H1 (cell line): ENCODE data around the gene PAQR5. TPM values are rescaled to one million over a fixed set of nuclear protein-coding genes. Genes with fewer than 3 reads are reported as not detected.

Source experiments
- CTCF ChIA-PET: fragments of 300-600 bp; sonication (Branson Sonifier 250); formaldehyde crosslinking; loops from one replicate; lab custom pipeline; 2021; ENCODE audit not compliant: partially characterized antibody; lab: Charles Lee
- POLR2A ChIA-PET: fragments of 300-600 bp; sonication (Branson Sonifier 250); formaldehyde crosslinking; loops from one replicate; lab custom pipeline; 2021; ENCODE audit warnings: inconsistent platforms; ENCODE audit not compliant: partially characterized antibody; lab: Charles Lee
- DNase-seq, 2 experiments: peaks; one replicate each; pipeline versions ENCODE4 v3.0.0 to v3.0.0-alpha.2; 2010 to 2022; ENCODE audit warnings: low spot score in 2 of 2, low read depth in 1 of 2, mixed read lengths in 1 of 2
- FAIRE-seq: peaks from 2 replicates; lab custom pipeline; 2011; peaks lifted over from hg19 to GRCh38; lab: Jason Lieb, UNC
- H2AFZ ChIP-seq: 2 replicates; pipeline ENCODE4 v1.8.1; 2012; ENCODE audit warnings: low read length, inconsistent platforms
- H2AK5ac ChIP-seq: 2 replicates; pipeline ENCODE4 v1.6.1; 2013; ENCODE audit warnings: low read depth, low read length
- H2BK120ac ChIP-seq: replicated peaks from 2 replicates; pipeline ENCODE3; 2013; ENCODE audit warnings: low read depth, low read length, inconsistent platforms
- H2BK12ac ChIP-seq: 2 replicates; pipeline ENCODE4 v1.6.1; 2013; ENCODE audit warnings: low read depth, low read length
- H2BK15ac ChIP-seq: 2 replicates; pipeline ENCODE4 v1.6.1; 2013; ENCODE audit warnings: low read length
- H2BK20ac ChIP-seq: 2 replicates; pipeline ENCODE4 v1.6.1; 2013; ENCODE audit warnings: low read length
- H2BK5ac ChIP-seq: 2 replicates; pipeline ENCODE4 v1.6.1; 2013; ENCODE audit warnings: low read depth, low read length
- H3K14ac ChIP-seq: 2 replicates; pipeline ENCODE4 v1.6.1; 2013; ENCODE audit warnings: inconsistent platforms; ENCODE audit not compliant: insufficient read length
- H3K18ac ChIP-seq: 2 replicates; pipeline ENCODE4 v1.6.1; 2013; ENCODE audit warnings: low read length; ENCODE audit errors: extremely low read depth
- H3K23ac ChIP-seq: 2 replicates; pipeline ENCODE4 v1.6.1; 2013; ENCODE audit warnings: inconsistent platforms; ENCODE audit not compliant: insufficient read length
- H3K23me2 ChIP-seq: 2 replicates; pipeline ENCODE4 v1.6.1; 2013; ENCODE audit warnings: low read depth, low read length
- H3K27ac ChIP-seq: 2 replicates; pipeline ENCODE4 v1.6.1; 2011; ENCODE audit warnings: low read depth, low read length, inconsistent platforms
- H3K27me3 ChIP-seq, 4 experiments: replicated peaks in 1 of 4; 1 replicate in 1 of 4; 2 replicates in 3 of 4; pipeline versions ENCODE4 v1.6.1 to v1.8.1; 2011 to 2013; ENCODE audit warnings: low read length in 3 of 4, mild to moderate bottlenecking in 3 of 4, inconsistent platforms in 2 of 4, mixed read lengths in 2 of 4, moderate library complexity in 1 of 4; ENCODE audit not compliant: control insufficient read depth in 3 of 4, insufficient read depth in 3 of 4; ENCODE audit errors: extremely low read depth in 1 of 4
- H3K36me3 ChIP-seq, 4 experiments: 2 replicates each; pipeline versions ENCODE4 v1.6.1 to v1.8.1; 2011 to 2013; ENCODE audit warnings: mild to moderate bottlenecking in 4 of 4, low read length in 3 of 4, moderate library complexity in 2 of 4, control low read depth in 1 of 4, inconsistent platforms in 1 of 4; ENCODE audit not compliant: insufficient read depth in 4 of 4, control insufficient read depth in 2 of 4
- H3K4ac ChIP-seq: replicated peaks from 2 replicates; pipeline ENCODE3; 2013; ENCODE audit warnings: low read length, low read depth, mixed read lengths, inconsistent platforms; ENCODE audit not compliant: insufficient read length
- H3K4me1 ChIP-seq, 4 experiments: replicated peaks in 1 of 4; 1 replicate in 1 of 4; 2 replicates in 3 of 4; pipeline versions ENCODE4 v1.6.1 to v1.8.1; 2011 to 2013; ENCODE audit warnings: low read length in 3 of 4, inconsistent platforms in 2 of 4, mixed read lengths in 1 of 4; ENCODE audit not compliant: insufficient read depth in 4 of 4, control insufficient read depth in 3 of 4
- H3K4me2 ChIP-seq, 2 experiments: 2 replicates each; pipeline versions ENCODE4 v1.6.1 to v1.8.1; 2011 to 2013; ENCODE audit warnings: low read depth in 2 of 2, low read length in 2 of 2, control low read depth in 1 of 2, inconsistent platforms in 1 of 2, mild to moderate bottlenecking in 1 of 2; ENCODE audit not compliant: insufficient read depth in 1 of 2
- H3K4me3 ChIP-seq, 4 experiments: fragments of 200-600, 300-600 bp in 1 of 4; sonication (generic), shearing (Covaris generic), sonication (Bioruptor Twin) in 1 of 4; 2 replicates each; pipeline versions ENCODE4 v1.5.1 to v1.8.1; 2011 to 2016; ENCODE audit warnings: low read length in 4 of 4, low read depth in 3 of 4, control low read depth in 2 of 4, inconsistent platforms in 2 of 4, mild to moderate bottlenecking in 2 of 4, mixed read lengths in 1 of 4, moderate library complexity in 1 of 4; ENCODE audit not compliant: insufficient read depth in 2 of 4; ENCODE audit errors: extremely low read depth in 1 of 4
- H3K56ac ChIP-seq: replicated peaks from 2 replicates; pipeline ENCODE3; 2013; ENCODE audit warnings: low read depth, mild to moderate bottlenecking, mixed read lengths, low read length, inconsistent platforms; ENCODE audit not compliant: insufficient read length
- H3K79me1 ChIP-seq: 2 replicates; pipeline ENCODE4 v1.6.1; 2013; ENCODE audit warnings: low read depth, low read length, control low read depth
- H3K79me2 ChIP-seq, 2 experiments: 2 replicates each; pipeline versions ENCODE4 v1.6.1 to v1.8.1; 2012 to 2013; ENCODE audit warnings: low read length in 2 of 2, mild to moderate bottlenecking in 2 of 2, inconsistent platforms in 1 of 2; ENCODE audit not compliant: insufficient read depth in 2 of 2, control insufficient read depth in 1 of 2
- H3K9ac ChIP-seq, 4 experiments: replicated peaks in 1 of 4; 1 replicate in 1 of 4; 2 replicates in 3 of 4; pipeline versions ENCODE4 v1.6.1 to v1.8.1; 2011 to 2013; ENCODE audit warnings: low read depth in 3 of 4, low read length in 3 of 4, control low read depth in 2 of 4, mild to moderate bottlenecking in 2 of 4, moderate library complexity in 2 of 4, inconsistent platforms in 1 of 4; ENCODE audit errors: extremely low read depth in 1 of 4
- H3K9me3 ChIP-seq, 2 experiments: 2 replicates each; pipeline versions ENCODE4 v1.6.1 to v1.8.1; 2012 to 2013; ENCODE audit warnings: mild to moderate bottlenecking in 2 of 2, moderate library complexity in 2 of 2, control low read depth in 1 of 2, inconsistent platforms in 1 of 2, low read depth in 1 of 2, low read length in 1 of 2, mixed read lengths in 1 of 2; ENCODE audit not compliant: insufficient read depth in 2 of 2
- H4K20me1 ChIP-seq, 2 experiments: replicated peaks in 1 of 2; 2 replicates each; pipeline versions ENCODE3 to v1.8.1; 2011 to 2013; ENCODE audit warnings: inconsistent platforms in 2 of 2, low read length in 2 of 2, mild to moderate bottlenecking in 1 of 2; ENCODE audit not compliant: insufficient read depth in 2 of 2, control insufficient read depth in 1 of 2
- H4K5ac ChIP-seq: 2 replicates; pipeline ENCODE4 v1.6.1; 2013; ENCODE audit warnings: low read length, low read depth, mixed read lengths, inconsistent platforms; ENCODE audit not compliant: insufficient read length
- H4K8ac ChIP-seq: 2 replicates; pipeline ENCODE4 v1.8.0; 2013; ENCODE audit warnings: mild to moderate bottlenecking, moderate library complexity, low read length, inconsistent platforms; ENCODE audit not compliant: insufficient read depth; ENCODE audit errors: extremely low read depth
- H4K91ac ChIP-seq: replicated peaks from 2 replicates; pipeline ENCODE3; 2013; ENCODE audit warnings: low read length, mixed read lengths, inconsistent platforms; ENCODE audit not compliant: insufficient read length
- BRCA1 ChIP-seq: IDR thresholded peaks from 2 replicates; pipeline ENCODE4 v1.6.1; 2012; ENCODE audit warnings: low read depth, low read length, improper control_type of control experiment
- CHD1 ChIP-seq: IDR thresholded peaks from 2 replicates; pipeline ENCODE4 v1.6.1; 2012; ENCODE audit warnings: low read depth, low read length, improper control_type of control experiment
- HDAC2 ChIP-seq, 2 experiments: fragments of 300-600 bp in 1 of 2; sonication (generic) in 1 of 2; IDR thresholded peaks; 2 replicates each; pipeline ENCODE4 v1.6.1; 2011 to 2012; ENCODE audit warnings: low read depth in 2 of 2, low read length in 2 of 2, mild to moderate bottlenecking in 2 of 2, moderate library complexity in 2 of 2, borderline replicate concordance in 1 of 2, inconsistent platforms in 1 of 2
- HDAC6 ChIP-seq: IDR thresholded peaks from one replicate; pipeline ENCODE4 v1.7.1; 2012; ENCODE audit warnings: low read depth, mild to moderate bottlenecking, inconsistent platforms, low read length, moderate library complexity
- JUND ChIP-seq: IDR thresholded peaks from 2 replicates; pipeline ENCODE4 v1.6.1; 2011; ENCODE audit warnings: mild to moderate bottlenecking, improper control_type of control experiment, low read length
- KDM5A ChIP-seq: fragments of 200-600 bp; IDR thresholded peaks from 2 replicates; pipeline ENCODE4 v1.7.1; 2012; ENCODE audit warnings: mild to moderate bottlenecking, low read length, inconsistent platforms, mixed read lengths
- MAFK ChIP-seq: IDR thresholded peaks from 2 replicates; pipeline ENCODE4 v1.6.1; 2012; ENCODE audit warnings: low read depth, mild to moderate bottlenecking, improper control_type of control experiment, low read length
- NRF1 ChIP-seq: IDR thresholded peaks from 2 replicates; pipeline ENCODE4 v1.6.1; 2011; ENCODE audit warnings: mild to moderate bottlenecking, low read depth, low read length, improper control_type of control experiment
- RFX5 ChIP-seq: IDR thresholded peaks from 2 replicates; pipeline ENCODE4 v1.6.1; 2011; ENCODE audit warnings: low read depth, low read length, improper control_type of control experiment, borderline replicate concordance
- SIRT6 ChIP-seq: IDR thresholded peaks from one replicate; pipeline ENCODE4 v1.7.1; 2012; ENCODE audit warnings: low read length, inconsistent platforms
- SIX5 ChIP-seq: IDR thresholded peaks from 2 replicates; pipeline ENCODE4 v1.6.1; 2011; ENCODE audit warnings: mild to moderate bottlenecking, low read depth, low read length
- SRF ChIP-seq: IDR thresholded peaks from 2 replicates; pipeline ENCODE4 v1.6.1; 2011; ENCODE audit warnings: mild to moderate bottlenecking, low read depth, low read length, moderate library complexity
- TAF1 ChIP-seq: IDR thresholded peaks from 2 replicates; pipeline ENCODE4 v1.6.1; 2011; ENCODE audit warnings: mild to moderate bottlenecking, low read depth, low read length
- WGBS, 2 experiments: shearing (Covaris generic) in 1 of 2; methylation state at CpG; one replicate each; pipeline versions ENCODE4 v1.1.6 to v1.1.7; 2013 to 2015; ENCODE audit warnings: low lambda C conversion rate in 2 of 2, mixed read lengths in 2 of 2, inconsistent platforms in 1 of 2, low coverage in 1 of 2, missing lambda C conversion rate in 1 of 2; ENCODE audit not compliant: insufficient replicate concordance in 2 of 2, insufficient coverage in 1 of 2, insufficient read length in 1 of 2; ENCODE audit errors: extremely low coverage in 1 of 2, missing lambda C conversion rate in 1 of 2; 5-methylcytosine and 5-hydroxymethylcytosine counted together
- polyA plus RNA-seq, 7 experiments: library from polyadenylated mRNA; depleted of rRNA in 3 of 7; stranded (reverse) in 5 of 7; unstranded in 2 of 7; fragments of >200 nt in 5 of 7; fragments of 200-250 nt in 2 of 7; gene quantifications; 1 replicate in 5 of 7; 2 replicates in 1 of 7; 4 replicates in 1 of 7; pipeline versions ENCODE4 v1.2.1 to v1.2.3, GENCODE V29; 2011 to 2013; ENCODE audit warnings: missing spikeins in 2 of 7, mixed read lengths in 2 of 7
- total RNA-seq: library from RNA; stranded (reverse); fragmentation: NEBNext Ultra II Directional; extraction: Animal tissue kit (Norgen Biotek cat#: 25700); gene quantifications from 2 replicates; pipeline ENCODE4 v1.2.1, GENCODE V29; 2021

The PAQR5 gene
- total and polyA plus RNA-seq, 2 of the 8 experiments (the other 6 are each of a cell fraction or from before 2014, with no cell fraction given) = 8.7 to 18.1 TPM

DNA sequence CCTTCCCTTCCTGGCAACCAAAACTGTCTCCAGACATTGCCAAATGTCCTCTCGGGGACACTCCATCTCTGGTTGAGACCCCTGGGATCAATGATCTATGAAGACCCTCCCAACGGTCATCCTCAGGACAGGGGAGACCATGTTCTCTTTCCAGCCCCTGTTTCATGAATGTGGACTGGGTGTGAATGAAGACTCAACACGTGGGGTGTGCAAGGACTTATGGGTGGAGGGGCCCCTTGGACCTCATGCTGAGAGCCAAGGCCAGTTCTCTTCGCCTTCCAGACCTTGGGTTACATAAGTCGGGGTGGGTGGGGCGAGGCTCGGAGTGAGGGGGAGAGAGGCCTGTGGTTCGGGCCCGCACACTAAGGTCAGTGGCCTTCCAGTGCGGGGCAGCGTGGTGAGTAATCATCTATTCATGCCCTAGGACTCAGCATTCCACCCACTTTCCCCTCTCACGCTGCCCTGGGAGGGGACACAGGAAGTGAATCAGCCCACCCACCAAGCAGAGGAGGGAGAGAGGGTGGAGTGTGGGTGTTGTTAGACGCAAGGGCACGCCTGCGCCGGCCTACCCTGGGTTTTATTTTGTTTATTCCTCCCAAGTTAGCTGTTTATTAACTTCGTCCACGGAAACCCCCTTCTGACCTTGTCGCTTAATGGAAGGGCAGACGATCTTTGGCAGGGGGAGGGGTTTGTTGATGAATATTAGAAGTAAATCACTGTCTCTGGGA, 6.7 kb downstream of the PAQR5 start:
- H4K91ac ChIP-seq = no peak overlapping the region
- H3K36me3 ChIP-seq = no peaks in the 10 kb centered on the region; a peak in 4 of 8 replicates
- H2BK5ac ChIP-seq = 0 out of 2 replicates have a peak overlapping the region, but pooled peaks have one; percentile 52
- H3K27me3 ChIP-seq = peaks cover 0 to 3% (median 1%) of the 10 kb centered on the region in 4 experiments; a peak in 2 of 7 replicates
- H3K4me2 ChIP-seq = no peak overlapping the region
- no peak overlapping the region for H3K9ac ChIP-seq
- no peak overlapping the region for H2AK5ac ChIP-seq
- no peak overlapping the region for H3K27ac ChIP-seq
- peaks cover 5% of the 10 kb centered on the region for H3K79me1 ChIP-seq
- no peak overlapping the region for H4K8ac ChIP-seq
- H2BK15ac ChIP-seq = no peak overlapping the region
- no peak overlapping the region for H3K14ac ChIP-seq
- H3K9me3 ChIP-seq = no peaks in the 10 kb centered on the region
- H4K5ac ChIP-seq = no peak overlapping the region
- H3K4ac ChIP-seq = no peak overlapping the region
- H3K4me1 ChIP-seq = peaks cover 0 to 9% (median 4%) of the 10 kb centered on the region in 4 experiments
- no peak overlapping the region for H3K23ac ChIP-seq
- H3K79me2 ChIP-seq = no peaks in the 10 kb centered on the region; a peak in 1 of 4 replicates
- no peak overlapping the region for H2BK20ac ChIP-seq
- no peak overlapping the region for H2BK120ac ChIP-seq
- 0 out of 2 replicates have a peak overlapping the region, but pooled peaks have one; percentile 43 for H2BK12ac ChIP-seq
- H3K4me3 ChIP-seq = no peak overlapping the region
- no peak overlapping the region for H3K18ac ChIP-seq
- CTCF ChIA-PET = interaction anchor here (0.9 to 4.2 kb wide), 4 partner anchors 11 to 103 kb away, joined by 3 to 26 read pairs (median 14); no protein-coding TSS in a partner anchor
- POLR2A ChIA-PET = no interaction called here
- H2AFZ ChIP-seq = no peak overlapping the region
- DNase-seq = peak in 1 of 2 experiments; percentile 21
- WGBS, 2 experiments = 84% methylated on average over 15 of the region's 20 CpGs; no CpG with 5 or more reads in 1 of the 2 experiments
- no peak overlapping the region for H3K56ac ChIP-seq
- H4K20me1 ChIP-seq = no peaks in the 10 kb centered on the region
- FAIRE-seq = no peak
- peaks cover 2% of the 10 kb centered on the region; the same call in 1 of the 2 replicates for H3K23me2 ChIP-seq
- TF ChIP-seq SRF (no peak), TAF1 (no peak), MAFK (no peak), HDAC2 (IDR thresholded peaks at IDR 0.05; ENCODE audit: borderline replicate concordance in 1 of 2, low read depth in 2 of 2, low read length in 2 of 2) (no peak), KDM5A (no peak), HDAC6 (no peak), BRCA1 (no peak), NRF1 (no peak), CHD1 (no peak), SIRT6 (no peak), JUND (no peak), SIX5 (no peak), RFX5 (no peak)
